NCI-H1436 treated with DMSO at 0.1 percent for 48 hours (cell line): ENCODE results near the gene NKX1-2.
A peak's percentile ranks its signal among the peaks of the same experiment; 100 is the strongest.

Experiments
- DNase-seq: peaks from one replicate; lab custom pipeline; 2025; lab: John Stamatoyannopoulos, UW

The NKX1-2 gene

DNA sequence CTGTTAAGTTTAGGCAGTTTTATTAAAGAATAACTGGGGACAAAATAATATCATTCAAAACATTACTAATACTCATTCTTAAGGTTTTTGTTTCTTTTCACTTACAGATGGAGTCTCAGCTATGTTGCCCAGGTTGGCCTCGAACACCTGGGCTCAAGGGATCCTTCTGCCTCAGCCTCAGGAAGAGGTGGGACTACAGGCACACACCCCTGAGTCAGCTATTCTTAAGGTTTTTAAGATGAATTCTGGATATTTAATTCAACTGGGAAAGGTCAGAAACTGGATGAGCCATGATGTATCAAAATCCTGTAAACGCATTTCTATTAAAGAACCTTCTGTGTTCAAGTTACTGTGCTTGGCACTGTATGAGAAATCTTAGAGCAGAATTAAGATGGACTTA lies 34.6 kb downstream of the NKX1-2 start:
- no peak for DNase-seq

DNA sequence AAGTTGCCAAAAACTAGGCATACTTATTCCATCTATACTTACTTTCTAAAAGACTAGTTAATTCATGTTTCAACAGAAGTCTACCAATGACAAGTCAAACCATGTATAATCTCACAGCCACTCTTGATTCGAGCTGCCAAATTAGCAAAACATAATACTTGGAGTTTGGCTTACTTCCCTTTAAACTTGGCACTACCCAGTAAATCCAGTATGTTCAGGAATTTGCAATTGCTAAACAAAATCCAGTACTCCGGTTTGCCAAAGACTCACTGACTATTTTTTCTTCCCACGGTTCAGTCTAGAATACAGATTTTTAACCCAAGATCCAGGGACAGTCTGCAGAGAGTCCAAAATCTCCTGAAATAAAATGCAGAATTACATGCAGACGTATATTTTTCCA lies 35.8 kb downstream of the NKX1-2 start:
- no peak for DNase-seq

GRCh38 chr10:124409696-124410095 lies 40.1 kb downstream of the NKX1-2 start:
- DNase-seq = no peak

- no peak for DNase-seq
These were observed 41.5 kb downstream of the NKX1-2 start for GRCh38 chr10:124408357-124408756.

DNA sequence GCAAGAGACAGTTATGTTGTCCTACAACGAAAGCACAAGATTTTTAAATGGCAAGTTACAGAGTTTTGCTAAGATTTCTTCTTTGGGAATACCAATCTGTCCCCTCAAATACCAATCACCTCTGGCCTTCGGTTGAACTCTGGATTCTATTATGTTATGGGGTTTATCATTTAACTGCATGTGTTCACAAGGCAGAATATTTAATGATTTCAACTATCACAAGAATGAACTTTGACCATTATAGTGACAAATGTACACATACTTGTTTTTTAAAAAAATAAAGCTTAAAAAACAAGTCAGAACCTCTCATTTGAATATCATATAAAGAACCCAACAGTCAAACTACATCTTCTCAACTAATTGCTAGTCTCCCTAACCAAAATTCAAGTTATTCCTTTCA lies 42.4 kb downstream of the NKX1-2 start:
- DNase-seq = no peak

GRCh38 chr10:124403548-124403947 lies 46.3 kb downstream of the NKX1-2 start:
- DNase-seq = peak; percentile 78

- DNase-seq = no peak
These were observed 47.6 kb downstream of the NKX1-2 start for GRCh38 chr10:124402273-124402672.

DNA sequence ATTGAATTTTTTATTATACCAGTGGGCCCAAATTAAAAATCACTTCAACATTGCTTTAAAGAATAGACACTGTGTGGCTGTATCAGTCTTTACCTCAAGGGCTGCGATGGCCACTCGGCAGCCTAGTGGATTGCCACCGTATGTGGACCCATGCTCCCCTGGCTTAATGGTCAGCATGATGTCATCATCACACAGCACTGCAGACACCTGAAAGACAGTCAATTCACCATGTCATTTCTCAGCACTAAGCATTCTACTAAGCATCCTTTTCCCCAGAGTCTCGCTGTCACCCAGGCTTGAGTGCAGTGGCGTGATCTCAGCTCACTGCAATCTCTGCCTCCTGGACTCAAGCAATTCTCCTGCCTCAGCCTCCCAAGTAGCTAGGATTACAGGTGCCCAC lies 48.2 kb downstream of the NKX1-2 start:
- DNase-seq = no peak
